Thyroid gland (tissue), 4 donors: ENCODE results near the gene IL1F10.

Experiments
- CTCF ChIP-seq, 6 experiments: fragments of 200-600 bp in 3 of 6; fragments of 450-650 bp in 3 of 6; sonication (generic) in 3 of 6; IDR thresholded peaks; one replicate each; pipeline ENCODE4 v1.5.1; 2016 to 2019; ENCODE audit warnings: antibody characterized with exemption in 6 of 6, mild to moderate bottlenecking in 2 of 6, inconsistent platforms in 1 of 6, moderate library complexity in 1 of 6
- POLR2A ChIP-seq, 2 donors: fragments of 450-650 bp; IDR thresholded peaks; one replicate each; pipeline ENCODE4 v1.6.1; 2017; ENCODE audit warnings: antibody characterized with exemption in 2 of 2, mild to moderate bottlenecking in 2 of 2, moderate library complexity in 1 of 2

GRCh38 chr2:113116100-113116958, 48.6 kb downstream of the IL1F10 start:
- TF ChIP-seq CTCF (IDR thresholded peaks at IDR 0.05) (no peak), POLR2A (IDR thresholded peaks at IDR 0.05) (no peak)
